NCI-H748 (cell line): ENCODE measurements around the gene SMC5.

Experiments
- DNase-seq: peaks from one replicate; lab custom pipeline; 2025; ENCODE audit not compliant: unreplicated experiment; lab: John Stamatoyannopoulos, UW

SMC5 gene

GRCh38 chr9:70403618-70404025 lies 144.8 kb downstream of the SMC5 start:
- DNase-seq, result no peak

GRCh38 chr9:70404261-70404660 lies 145.5 kb downstream of the SMC5 start:
- no peak for DNase-seq
